A673 (cell line): ENCODE measurements around the gene SLC44A2.

Source experiments
- CTCF ChIP-seq: fragments of 300-800, 200-600 bp; sonication (generic); conservative IDR thresholded peaks from 2 replicates; pipeline ENCODE4 v1.5.1; 2017; ENCODE audit warnings: low read depth, mild to moderate bottlenecking, antibody characterized with exemption, low read length, moderate library complexity, mixed read lengths
- EZH2 ChIP-seq: fragments of 200-600 bp; sonication (generic); IDR thresholded peaks from 2 replicates; pipeline ENCODE4 v1.6.1; 2017; ENCODE audit warnings: borderline replicate concordance, low read depth, mild to moderate bottlenecking, mixed read lengths, antibody characterized with exemption, low read length; ENCODE audit not compliant: poor library complexity, severe bottlenecking

GRCh38 chr19:10618846-10619245, 6.5 kb upstream of the SLC44A2 start:
- no peak for TF ChIP-seq CTCF
- no peak for TF ChIP-seq EZH2
